Pancreas (tissue), 10 donors: ENCODE data around the gene SPHK2. TPM values are rescaled to one million over a fixed set of nuclear protein-coding genes. Genes with fewer than 3 reads are reported as not detected.

Experiments used
- ATAC-seq, 4 donors: fragments of 200-7000 bp; cut with Tn5 transposase; one replicate each; pipeline versions ENCODE4 v1.8.0 to v1.9.1; 2020; ENCODE audit warnings: mild to moderate bottlenecking in 4 of 4, moderate library complexity in 4 of 4
- DNase-seq, 6 donors: peaks; one replicate each; pipeline ENCODE4 v3.0.0-alpha.2; 2020
- FAIRE-seq: peaks from 2 replicates; lab custom pipeline; 2012; peaks lifted over from hg19 to GRCh38; lab: Jason Lieb, UNC
- H3K27ac ChIP-seq, 4 donors: fragments of 200-600 bp; sonication (generic); 1 replicate in 3 of 4; 2 replicates in 1 of 4; pipeline versions ENCODE4 v1.5.0 to v1.8.0; 2020
- H3K27me3 ChIP-seq, 4 donors: fragments of 200-600 bp; one replicate each; pipeline ENCODE4 v1.8.0; 2021
- H3K36me3 ChIP-seq, 3 donors: fragments of 200-600 bp; sonication (generic) in 1 of 3; one replicate each; pipeline versions ENCODE4 v1.5.0 to v1.8.0; 2020 to 2021
- H3K4me1 ChIP-seq, 3 donors: fragments of 200-600 bp; one replicate each; pipeline ENCODE4 v1.8.0; 2021
- H3K4me3 ChIP-seq, 4 donors: fragments of 200-600 bp; sonication (generic) in 2 of 4; one replicate each; pipeline versions ENCODE4 v1.5.0 to v1.8.0; 2020 to 2021
- H3K9me3 ChIP-seq, 4 donors: fragments of 200-600 bp; one replicate each; pipeline ENCODE4 v1.8.0; 2021
- CTCF ChIP-seq, 4 donors: fragments of 200-600 bp; sonication (generic) in 3 of 4; IDR thresholded peaks; one replicate each; pipeline versions ENCODE4 v1.5.0 to v1.8.0; 2021; ENCODE audit warnings: antibody characterized with exemption in 4 of 4
- WGBS, 2 donors: extraction: QIAGEN DNeasy Blood & Tissue Kit; methylation state at CpG; one replicate each; pipeline ENCODE4 v1.1.7; 2013; 5-methylcytosine and 5-hydroxymethylcytosine counted together
- intact Hi-C, 3 donors: fragments of 100-400 bp; cut with DNase I; formaldehyde crosslinking; loops; one replicate each; pipeline versions ENCODE4 v1.11.1 to v1.14.2; 2022
- polyA plus RNA-seq, 2 donors: library from polyadenylated mRNA; stranded (reverse); fragments of 200-250 nt; gene quantifications; one replicate each; pipeline ENCODE4 v1.2.3, GENCODE V29; 2013
- total RNA-seq, 6 donors: library from RNA; stranded (reverse); fragmentation: NEBNext Ultra II Directional in 4 of 6; extraction: Animal tissue kit (Norgen Biotek cat#: 25700) in 4 of 6; gene quantifications; one replicate each; pipeline versions ENCODE4 v1.2.1 to v1.2.4, GENCODE V29; 2021 to 2023
- donor health status: healthy with polysubstance abuse.
- donor health status: DM: no; HTN: no; CAD: no; lungs with moderate emphysema.
- donor health status: DM: no; HTN: no; CAD: no.
- donor health status: control.
- donor health status: control.
- donor health status: Bipolar disorder and iron deficiency.
- donor health status: DM: yes; HTN: yes; CAD: no.
- donor health status: DM: no; HTN: no; CAD: no.
- donor health status: DM: no; HTN: no; CAD: no.
- donor health status: DM: yes; HTN: yes; CAD: no.

SPHK2 gene
- total and polyA plus RNA-seq, 8 donors = 4.3 to 24.0 (median 7.5) TPM

GRCh38 chr19:48614436-48615230, 4.7 kb upstream of the SPHK2 start, which contains the start of gene FAM83E:
TSS of gene FAM83E (minus strand) at chr19:48615076. CDS start at chr19:48613372, 1,704 bp downstream.
- Histone ChIP-seq H3K4me1 (peaks cover 8 to 14% (median 12%) of the 10 kb centered on the region in 3 donors), H3K36me3 (peaks cover 0 to 24% (median 22%) of the 10 kb centered on the region in 3 donors), H3K27me3 (no peaks in the 10 kb centered on the region), H3K4me3 (no peak within 1 kb of the TSS), H3K27ac (peak within 1 kb of the TSS in 1 of 4 donors; percentile 15), H3K9me3 (no peaks in the 10 kb centered on the region)
- ATAC-seq = peak in 2 of 4 donors; percentile 1 to 5
- TF ChIP-seq CTCF (IDR thresholded peaks at IDR 0.05) = no peak
- FAIRE-seq = no peak
- WGBS, 2 donors = 46 to 50% methylated on average over 31 of the region's 31 CpGs
- intact Hi-C loops = no loop called here
- peak in 5 of 6 donors; percentile 48 to 86 (median 65) for DNase-seq

- no peak overlapping the region for H3K4me3 ChIP-seq
- intact Hi-C loops = no loop called here
- DNase-seq (peak in 1 of 6 donors; percentile 80), FAIRE-seq (no peak), ATAC-seq (no peak)
- peaks cover 0 to 24% (median 22%) of the 10 kb centered on the region in 3 donors for H3K36me3 ChIP-seq
- WGBS, 2 donors = 81% methylated on average over 19 of the region's 19 CpGs
- peaks cover 8 to 22% (median 12%) of the 10 kb centered on the region in 3 donors for H3K4me1 ChIP-seq
- no peaks in the 10 kb centered on the region for H3K9me3 ChIP-seq
- peak overlapping the region in 1 of 4 donors; percentile 15 for H3K27ac ChIP-seq
- no peaks in the 10 kb centered on the region for H3K27me3 ChIP-seq
- no peak for TF ChIP-seq CTCF (IDR thresholded peaks at IDR 0.05)
Measured at GRCh38 chr19:48615231-48616040, 3.9 kb upstream of the SPHK2 start.

GRCh38 chr19:48616041-48616436, 3.3 kb upstream of the SPHK2 start:
- Histone ChIP-seq H3K4me3 (no peak overlapping the region), H3K9me3 (no peaks in the 10 kb centered on the region), H3K27ac (no peak overlapping the region), H3K36me3 (peaks cover 0 to 24% (median 22%) of the 10 kb centered on the region in 3 donors), H3K27me3 (no peaks in the 10 kb centered on the region), H3K4me1 (peaks cover 8 to 22% (median 12%) of the 10 kb centered on the region in 3 donors)
- no peak for TF ChIP-seq CTCF (IDR thresholded peaks at IDR 0.05)
- FAIRE-seq (no peak), ATAC-seq (no peak), DNase-seq (peak in 2 of 6 donors; percentile 36 to 48)
- intact Hi-C loops = no loop called here
- WGBS, 2 donors = 79 to 85% methylated on average over 15 to 16 of the region's 16 CpGs

GRCh38 chr19:48616491-48617056, 2.7 kb upstream of the SPHK2 start:
- 75 to 76% methylated on average over 12 of the region's 12 CpGs for WGBS, 2 donors
- FAIRE-seq (no peak), ATAC-seq (no peak), DNase-seq (peak in 2 of 6 donors; percentile 40 to 71)
- Histone ChIP-seq H3K4me1 (peaks cover 8 to 22% (median 12%) of the 10 kb centered on the region in 3 donors), H3K9me3 (no peaks in the 10 kb centered on the region), H3K27me3 (no peaks in the 10 kb centered on the region), H3K36me3 (peaks cover 0 to 24% (median 22%) of the 10 kb centered on the region in 3 donors), H3K27ac (no peak overlapping the region), H3K4me3 (peak overlapping the region in 1 of 4 donors; percentile 68)
- intact Hi-C loops = no loop called here
- TF ChIP-seq CTCF (IDR thresholded peaks at IDR 0.05) = no peak
